Loucy (cell line): ENCODE measurements around the gene AGBL4.

Source experiments
- H2AFZ ChIP-seq: fragments of 200-600 bp; sonication (generic); 2 replicates; pipeline ENCODE4 v1.6.0; 2016; ENCODE audit warnings: antibody characterized with exemption, mild to moderate bottlenecking, low read length, moderate library complexity
- H3F3A ChIP-seq: fragments of 200-600 bp; 2 replicates; pipeline ENCODE4 v1.6.0; 2016; ENCODE audit warnings: antibody characterized with exemption, low read depth, mild to moderate bottlenecking
- H3K27me3 ChIP-seq: fragments of 200-600 bp; sonication (generic); 2 replicates; pipeline ENCODE4 v1.6.1; 2014; ENCODE audit warnings: low read length, mild to moderate bottlenecking; ENCODE audit not compliant: insufficient read depth, poor library complexity, severe bottlenecking
- H3K36me3 ChIP-seq: fragments of 200-600 bp; sonication (generic); 2 replicates; pipeline ENCODE4 v1.6.1; 2016; ENCODE audit warnings: low read length; ENCODE audit not compliant: insufficient read depth
- H3K4me1 ChIP-seq: fragments of 200-600 bp; sonication (generic); 2 replicates; pipeline ENCODE4 v1.5.1; 2014; ENCODE audit warnings: low read length, mild to moderate bottlenecking; ENCODE audit not compliant: insufficient read depth, poor library complexity, severe bottlenecking
- H3K4me2 ChIP-seq: fragments of 200-600 bp; sonication (generic); 2 replicates; pipeline ENCODE4 v1.6.0; 2014; ENCODE audit warnings: antibody characterized with exemption, low read length, low read depth, mild to moderate bottlenecking; ENCODE audit not compliant: poor library complexity, severe bottlenecking
- H3K4me3 ChIP-seq: fragments of 200-600 bp; sonication (generic); 2 replicates; pipeline ENCODE4 v1.5.1; 2014; ENCODE audit warnings: low read length, mild to moderate bottlenecking, mixed read lengths; ENCODE audit not compliant: poor library complexity, severe bottlenecking
- H3K79me2 ChIP-seq: fragments of 200-600 bp; sonication (generic); 2 replicates; pipeline ENCODE4 v1.6.1; 2014; ENCODE audit warnings: low read length; ENCODE audit not compliant: insufficient read depth
- H3K9ac ChIP-seq: fragments of 200-600 bp; sonication (generic); 2 replicates; pipeline ENCODE4 v1.6.0; 2014; ENCODE audit warnings: mild to moderate bottlenecking, low read depth, low read length, moderate library complexity; ENCODE audit not compliant: poor library complexity, severe bottlenecking
- H3K9me2 ChIP-seq: fragments of 200-600 bp; sonication (generic); replicated peaks from 2 replicates; pipeline ENCODE4 v1.6.1; 2016; ENCODE audit warnings: low read depth, low read length, mixed read lengths
- H3K9me3 ChIP-seq: fragments of 200-600 bp; sonication (generic); 2 replicates; pipeline ENCODE4 v1.6.1; 2014; ENCODE audit warnings: mild to moderate bottlenecking, antibody characterized with exemption, low read length, low read depth; ENCODE audit not compliant: insufficient read depth
- H4K20me1 ChIP-seq: fragments of 200-600 bp; sonication (generic); 2 replicates; pipeline ENCODE4 v1.6.0; 2014; ENCODE audit warnings: antibody characterized with exemption, low read length, mild to moderate bottlenecking; ENCODE audit not compliant: insufficient read depth, poor library complexity, severe bottlenecking
- EZH2phosphoT487 ChIP-seq: fragments of 200-600 bp; IDR thresholded peaks from 2 replicates; pipeline ENCODE4 v1.6.1; 2018; ENCODE audit warnings: antibody characterized with exemption, mild to moderate bottlenecking, moderate library complexity, borderline replicate concordance
- TF ChIP-seq, protein P1 (sequence below): fragments of 200-600 bp; sonication (generic); conservative IDR thresholded peaks from 2 replicates; pipeline ENCODE4 v1.5.1; 2014; ENCODE audit warnings: mild to moderate bottlenecking, antibody characterized with exemption, low read length

Gene AGBL4

DNA sequence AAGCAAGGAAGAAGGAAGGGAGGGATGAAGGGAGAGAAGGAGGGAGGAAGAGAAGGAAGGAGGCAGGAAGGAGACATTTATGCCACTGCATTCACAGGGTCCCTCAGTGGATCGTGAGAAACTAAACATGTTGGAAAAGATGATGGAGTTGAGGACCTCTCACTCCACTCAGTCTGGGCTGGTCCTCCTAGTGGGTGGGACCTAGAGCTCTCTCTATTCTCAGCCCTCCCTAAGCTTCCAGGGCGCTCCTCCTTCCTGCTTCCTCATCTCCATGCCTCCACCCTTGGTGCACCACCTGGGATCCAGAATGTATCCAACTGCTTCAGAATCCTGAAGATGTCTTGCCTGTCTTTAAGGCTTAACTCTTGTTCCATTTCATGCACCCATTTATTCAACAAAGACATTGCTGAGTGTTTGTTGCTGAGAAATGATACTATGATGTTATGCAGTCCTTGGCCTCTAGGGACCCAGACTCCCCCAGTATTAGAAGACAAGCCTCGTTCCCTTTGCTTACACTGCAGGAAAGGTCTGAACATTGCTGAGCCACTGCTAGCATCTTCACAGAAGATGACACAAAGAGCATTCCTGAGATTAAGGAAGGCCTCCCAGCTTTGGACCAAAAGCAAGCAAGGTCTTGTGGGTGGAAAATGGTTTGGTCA, 1335.5 kb downstream of the AGBL4 start:
- H4K20me1 ChIP-seq, result no peaks in the 10 kb centered on the region
- TF ChIP-seq EZH2phosphoT487, result no peak
- TF ChIP-seq, protein P1, sequence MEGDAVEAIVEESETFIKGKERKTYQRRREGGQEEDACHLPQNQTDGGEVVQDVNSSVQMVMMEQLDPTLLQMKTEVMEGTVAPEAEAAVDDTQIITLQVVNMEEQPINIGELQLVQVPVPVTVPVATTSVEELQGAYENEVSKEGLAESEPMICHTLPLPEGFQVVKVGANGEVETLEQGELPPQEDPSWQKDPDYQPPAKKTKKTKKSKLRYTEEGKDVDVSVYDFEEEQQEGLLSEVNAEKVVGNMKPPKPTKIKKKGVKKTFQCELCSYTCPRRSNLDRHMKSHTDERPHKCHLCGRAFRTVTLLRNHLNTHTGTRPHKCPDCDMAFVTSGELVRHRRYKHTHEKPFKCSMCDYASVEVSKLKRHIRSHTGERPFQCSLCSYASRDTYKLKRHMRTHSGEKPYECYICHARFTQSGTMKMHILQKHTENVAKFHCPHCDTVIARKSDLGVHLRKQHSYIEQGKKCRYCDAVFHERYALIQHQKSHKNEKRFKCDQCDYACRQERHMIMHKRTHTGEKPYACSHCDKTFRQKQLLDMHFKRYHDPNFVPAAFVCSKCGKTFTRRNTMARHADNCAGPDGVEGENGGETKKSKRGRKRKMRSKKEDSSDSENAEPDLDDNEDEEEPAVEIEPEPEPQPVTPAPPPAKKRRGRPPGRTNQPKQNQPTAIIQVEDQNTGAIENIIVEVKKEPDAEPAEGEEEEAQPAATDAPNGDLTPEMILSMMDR, result peak; percentile 66
- H3K4me1 ChIP-seq, result no peaks in the 10 kb centered on the region
- no peaks in the 10 kb centered on the region for H3K9me2 ChIP-seq
- no peak overlapping the region for H3K4me2 ChIP-seq
- no peaks in the 10 kb centered on the region for H3F3A ChIP-seq
- peak overlapping the region; percentile 72 for H2AFZ ChIP-seq
- no peaks in the 10 kb centered on the region for H3K79me2 ChIP-seq
- no peak overlapping the region for H3K4me3 ChIP-seq
- no peak overlapping the region for H3K9ac ChIP-seq
- H3K9me3 ChIP-seq, result no peaks in the 10 kb centered on the region
- no peaks in the 10 kb centered on the region for H3K27me3 ChIP-seq
- no peaks in the 10 kb centered on the region for H3K36me3 ChIP-seq

DNA sequence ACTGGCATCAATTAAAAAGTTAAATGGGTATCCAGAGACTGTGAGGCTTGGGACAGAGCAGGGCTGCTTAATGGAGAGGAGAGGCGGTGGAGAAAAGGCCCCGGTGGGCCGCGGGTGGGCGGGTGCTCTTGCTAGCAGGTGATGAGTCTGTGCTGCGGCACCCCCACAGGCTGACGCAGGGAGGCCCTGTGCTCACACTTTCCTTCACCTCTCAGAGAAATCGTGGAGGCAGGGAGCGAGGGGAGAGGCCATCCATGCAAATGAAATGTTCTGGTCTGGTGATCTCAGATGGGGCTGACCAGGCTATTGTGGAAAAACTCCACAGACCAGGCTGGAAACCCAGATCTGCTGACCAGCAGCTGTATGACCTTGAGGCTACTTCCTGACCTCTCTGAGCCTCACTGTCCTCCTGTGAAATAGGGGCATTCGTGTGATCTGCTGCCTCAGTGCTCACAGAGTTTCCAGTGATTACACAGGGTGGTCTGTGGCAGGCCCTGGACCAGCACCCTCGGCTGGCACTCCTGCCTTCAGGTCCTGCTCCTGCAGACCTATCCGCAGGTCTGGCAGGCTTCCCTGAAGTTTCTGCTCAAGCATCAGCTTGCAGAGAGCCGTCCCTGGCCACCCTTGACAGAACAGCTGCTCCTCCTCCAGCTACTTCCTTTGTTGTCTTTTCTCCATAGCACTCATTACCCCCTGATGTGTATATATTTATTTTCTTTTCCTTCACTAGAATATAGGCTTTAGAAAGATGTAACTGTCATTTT, 1336.3 kb downstream of the AGBL4 start:
- no peak overlapping the region for H3K9ac ChIP-seq
- no peaks in the 10 kb centered on the region for H3K27me3 ChIP-seq
- no peaks in the 10 kb centered on the region for H3K9me2 ChIP-seq
- no peaks in the 10 kb centered on the region for H3K9me3 ChIP-seq
- H3K4me1 ChIP-seq, result no peaks in the 10 kb centered on the region
- no peaks in the 10 kb centered on the region for H4K20me1 ChIP-seq
- H3F3A ChIP-seq, result no peaks in the 10 kb centered on the region
- TF ChIP-seq EZH2phosphoT487, result no peak
- TF ChIP-seq, protein P1, result no peak
- H3K79me2 ChIP-seq, result no peaks in the 10 kb centered on the region
- peak overlapping the region; percentile 72 for H2AFZ ChIP-seq
- no peak overlapping the region for H3K4me3 ChIP-seq
- H3K36me3 ChIP-seq, result no peaks in the 10 kb centered on the region
- no peak overlapping the region for H3K4me2 ChIP-seq

DNA sequence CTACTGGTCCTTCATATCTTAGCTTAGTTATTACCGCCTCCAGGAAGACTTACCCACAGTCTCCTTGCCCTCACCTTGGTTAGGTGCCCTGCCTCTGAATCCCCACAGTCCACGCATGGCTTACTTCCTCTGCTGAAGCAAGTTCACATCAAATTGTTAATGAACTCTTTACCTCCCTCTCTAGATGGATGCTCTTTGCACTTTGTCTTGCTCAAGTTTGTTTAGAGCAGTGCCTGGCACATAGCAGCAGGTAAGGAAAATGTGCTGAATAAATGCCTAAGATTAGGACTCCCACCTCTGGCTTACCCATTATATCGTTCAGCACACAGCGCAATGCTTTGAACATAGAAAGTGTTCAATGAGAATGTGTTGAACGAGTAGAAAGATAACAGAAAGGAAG, 1337.6 kb downstream of the AGBL4 start:
- Histone ChIP-seq H3K79me2 (no peaks in the 10 kb centered on the region), H4K20me1 (no peaks in the 10 kb centered on the region), H3K27me3 (no peaks in the 10 kb centered on the region), H2AFZ (no peak overlapping the region), H3K36me3 (no peaks in the 10 kb centered on the region), H3K4me2 (no peak overlapping the region), H3K9me3 (no peaks in the 10 kb centered on the region), H3K9me2 (no peaks in the 10 kb centered on the region), H3K4me3 (no peak overlapping the region), H3K9ac (no peak overlapping the region), H3K4me1 (no peaks in the 10 kb centered on the region), H3F3A (no peaks in the 10 kb centered on the region)
- no peak for TF ChIP-seq EZH2phosphoT487
- TF ChIP-seq, protein P1, result no peak
